Parathyroid adenoma (tissue), 2 donors: ENCODE data around the gene S100A7A.

ENCODE experiments used
- H2AFZ ChIP-seq: fragments of 300-600 bp; sonication (generic); one replicate; pipeline ENCODE4 v1.7.0; 2017; ENCODE audit warnings: antibody characterized with exemption, mild to moderate bottlenecking
- H3K27ac ChIP-seq: fragments of 300-600 bp; sonication (generic); one replicate; pipeline ENCODE4 v1.7.0; 2017
- H3K27me3 ChIP-seq: fragments of 300-600 bp; sonication (generic); one replicate; pipeline ENCODE4 v1.7.0; 2017; ENCODE audit warnings: low read length; ENCODE audit not compliant: control insufficient read depth, insufficient read depth
- H3K36me3 ChIP-seq: fragments of 300-600 bp; sonication (generic); one replicate; pipeline ENCODE4 v1.7.0; 2017; ENCODE audit warnings: low read length; ENCODE audit not compliant: control insufficient read depth, insufficient read depth
- H3K4me1 ChIP-seq: fragments of 300-600 bp; sonication (generic); one replicate; pipeline ENCODE4 v1.7.0; 2017; ENCODE audit warnings: control low read depth
- H3K4me2 ChIP-seq: fragments of 300-600 bp; sonication (generic); one replicate; pipeline ENCODE4 v1.7.0; 2017; ENCODE audit warnings: low read length
- H3K4me3 ChIP-seq: fragments of 300-600 bp; sonication (generic); one replicate; pipeline ENCODE4 v1.7.0; 2017; ENCODE audit warnings: low read depth, low read length
- H3K79me2 ChIP-seq: fragments of 300-600 bp; sonication (generic); one replicate; pipeline ENCODE4 v1.7.0; 2017; ENCODE audit warnings: control low read depth
- H3K9ac ChIP-seq: fragments of 300-600 bp; sonication (generic); one replicate; pipeline ENCODE4 v1.7.0; 2017; ENCODE audit warnings: mild to moderate bottlenecking
- H3K9me3 ChIP-seq: fragments of 300-600 bp; sonication (generic); one replicate; pipeline ENCODE4 v1.7.0; 2017; ENCODE audit warnings: low read length; ENCODE audit not compliant: control insufficient read depth
- TF ChIP-seq, protein P1 (sequence below): fragments of 300-600 bp; sonication (generic); IDR thresholded peaks from one replicate; pipeline ENCODE4 v1.7.0; 2017; ENCODE audit warnings: antibody characterized with exemption, mild to moderate bottlenecking
- donor health status: primary hyperparathyroidism.

Gene S100A7A

DNA sequence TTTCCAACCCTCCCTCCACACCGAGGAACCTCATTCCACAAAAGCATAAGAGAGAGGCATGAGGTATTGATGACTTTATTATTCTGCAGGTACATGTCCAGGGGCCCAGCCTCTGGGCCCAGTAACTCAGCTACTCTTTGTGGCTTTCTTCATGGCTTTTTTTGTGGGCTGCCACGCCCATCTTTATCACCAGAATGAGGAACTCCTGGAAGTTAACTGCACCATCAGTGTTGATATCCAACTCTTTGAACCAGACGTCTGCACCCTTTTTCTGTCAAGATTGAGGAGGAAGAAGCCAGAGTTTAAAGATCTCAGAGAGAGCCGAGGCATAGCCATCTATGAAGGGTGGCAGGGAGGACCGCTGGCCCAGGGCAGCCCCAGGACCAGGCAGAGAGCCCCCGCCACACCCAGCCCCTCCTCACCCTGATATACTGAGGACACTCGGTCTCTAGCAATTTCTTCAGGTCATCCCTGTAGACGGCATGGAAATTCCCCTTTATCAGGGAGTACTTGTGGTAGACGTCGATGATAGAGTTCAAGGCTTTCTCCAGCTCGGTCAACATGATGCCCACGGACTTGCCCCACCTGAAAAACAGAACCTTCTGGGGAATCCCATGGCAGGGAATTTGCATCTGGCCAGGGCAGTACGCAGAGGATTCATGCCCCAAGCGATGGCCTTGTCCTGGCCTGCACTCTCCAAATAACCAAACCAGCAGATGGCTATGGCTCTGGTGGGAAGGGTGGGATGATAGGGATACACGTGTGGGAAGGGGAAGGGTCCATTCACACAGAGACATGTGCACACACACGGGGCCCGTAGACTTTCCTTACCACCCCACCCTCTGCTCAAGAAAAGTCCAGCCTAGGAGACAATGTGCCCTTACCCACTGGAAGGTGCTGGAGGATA lies 26.1 kb upstream of the S100A7A start:
- H3K4me3 ChIP-seq: no peak overlapping the region
- H3K27ac ChIP-seq: no peak overlapping the region
- no peaks in the 10 kb centered on the region for H3K4me1 ChIP-seq
- H3K27me3 ChIP-seq: no peaks in the 10 kb centered on the region
- no peak overlapping the region for H2AFZ ChIP-seq
- TF ChIP-seq, protein P1, sequence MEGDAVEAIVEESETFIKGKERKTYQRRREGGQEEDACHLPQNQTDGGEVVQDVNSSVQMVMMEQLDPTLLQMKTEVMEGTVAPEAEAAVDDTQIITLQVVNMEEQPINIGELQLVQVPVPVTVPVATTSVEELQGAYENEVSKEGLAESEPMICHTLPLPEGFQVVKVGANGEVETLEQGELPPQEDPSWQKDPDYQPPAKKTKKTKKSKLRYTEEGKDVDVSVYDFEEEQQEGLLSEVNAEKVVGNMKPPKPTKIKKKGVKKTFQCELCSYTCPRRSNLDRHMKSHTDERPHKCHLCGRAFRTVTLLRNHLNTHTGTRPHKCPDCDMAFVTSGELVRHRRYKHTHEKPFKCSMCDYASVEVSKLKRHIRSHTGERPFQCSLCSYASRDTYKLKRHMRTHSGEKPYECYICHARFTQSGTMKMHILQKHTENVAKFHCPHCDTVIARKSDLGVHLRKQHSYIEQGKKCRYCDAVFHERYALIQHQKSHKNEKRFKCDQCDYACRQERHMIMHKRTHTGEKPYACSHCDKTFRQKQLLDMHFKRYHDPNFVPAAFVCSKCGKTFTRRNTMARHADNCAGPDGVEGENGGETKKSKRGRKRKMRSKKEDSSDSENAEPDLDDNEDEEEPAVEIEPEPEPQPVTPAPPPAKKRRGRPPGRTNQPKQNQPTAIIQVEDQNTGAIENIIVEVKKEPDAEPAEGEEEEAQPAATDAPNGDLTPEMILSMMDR: no peak
- no peaks in the 10 kb centered on the region for H3K9me3 ChIP-seq
- no peak overlapping the region for H3K9ac ChIP-seq
- H3K4me2 ChIP-seq: no peak overlapping the region
- no peaks in the 10 kb centered on the region for H3K79me2 ChIP-seq
- no peaks in the 10 kb centered on the region for H3K36me3 ChIP-seq

DNA sequence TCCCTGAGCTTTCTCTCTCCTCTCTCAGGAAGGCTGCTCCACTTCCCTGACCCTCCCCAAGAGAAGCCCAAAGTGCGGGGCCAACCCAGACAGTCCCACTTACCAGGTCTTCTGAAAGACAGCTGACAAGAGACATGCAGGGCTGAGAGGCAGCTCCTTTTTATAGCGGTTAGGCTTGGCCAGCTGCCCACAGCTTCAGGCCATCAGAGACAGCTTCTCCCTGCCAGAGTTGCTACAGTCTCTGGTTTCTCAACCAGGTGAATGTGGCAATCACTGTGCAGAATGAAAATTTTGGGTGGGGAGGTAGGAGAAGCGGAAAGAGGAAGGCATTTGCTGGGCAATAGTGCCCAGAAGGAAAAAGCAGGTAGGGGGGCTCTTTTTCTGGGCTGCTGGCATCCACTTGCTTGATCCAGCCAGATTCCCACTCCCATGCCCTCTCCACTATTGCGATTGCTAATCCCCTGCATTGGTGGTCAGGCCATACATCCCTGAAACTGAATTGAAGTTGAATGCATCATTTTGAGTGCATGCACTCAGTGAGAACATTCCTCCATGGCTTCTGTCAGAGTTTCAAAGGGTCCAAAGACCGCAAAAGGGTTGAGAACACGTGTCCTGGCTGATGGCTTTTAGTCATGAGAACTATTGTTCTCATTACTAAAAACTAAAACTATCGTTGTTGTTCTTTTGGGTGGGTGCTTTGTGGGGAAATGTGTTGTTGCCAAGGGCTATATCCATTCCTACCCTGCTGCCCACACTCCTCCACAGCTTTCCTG lies 25.2 kb upstream of the S100A7A start, which contains the start of gene S100A8:
Gene S100A8 (minus strand): TSS at position 136 of the 773 bp plus-strand sequence. CDS start 538 bp downstream, outside the sequence.
- no peak within 1 kb of the TSS for H3K27ac ChIP-seq
- H3K4me1 ChIP-seq: no peaks in the 10 kb centered on the region
- H3K9me3 ChIP-seq: no peaks in the 10 kb centered on the region
- no peaks in the 10 kb centered on the region for H3K27me3 ChIP-seq
- no peak within 1 kb of the TSS for H3K9ac ChIP-seq
- TF ChIP-seq, protein P1: no peak
- H3K79me2 ChIP-seq: no peaks in the 10 kb centered on the region
- no peaks in the 10 kb centered on the region for H3K36me3 ChIP-seq
- H2AFZ ChIP-seq: no peak within 1 kb of the TSS
- no peak within 1 kb of the TSS for H3K4me3 ChIP-seq
- H3K4me2 ChIP-seq: no peak within 1 kb of the TSS

DNA sequence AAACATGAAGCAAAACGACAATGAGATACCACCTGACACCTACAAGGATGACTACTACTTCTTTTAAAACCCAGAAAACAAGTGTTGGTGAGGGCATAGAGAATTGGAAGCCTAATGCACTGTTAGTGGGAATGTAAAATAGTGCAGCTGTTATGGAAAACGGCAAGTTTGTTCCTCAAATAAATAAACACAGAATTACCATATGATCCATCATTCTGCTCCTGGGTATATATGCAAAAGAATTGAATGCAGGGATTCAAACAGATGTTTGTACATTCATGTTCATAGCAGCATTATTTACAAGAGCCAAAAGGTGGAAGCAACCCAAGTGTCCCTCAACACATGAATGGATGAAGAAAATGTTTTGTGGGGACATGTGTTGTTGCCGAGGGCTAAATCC lies 24.1 kb upstream of the S100A7A start:
- no peaks in the 10 kb centered on the region for H3K4me1 ChIP-seq
- TF ChIP-seq, protein P1: no peak
- no peaks in the 10 kb centered on the region for H3K9me3 ChIP-seq
- H3K4me3 ChIP-seq: no peak overlapping the region
- no peak overlapping the region for H2AFZ ChIP-seq
- no peaks in the 10 kb centered on the region for H3K79me2 ChIP-seq
- no peak overlapping the region for H3K4me2 ChIP-seq
- no peak overlapping the region for H3K27ac ChIP-seq
- no peaks in the 10 kb centered on the region for H3K27me3 ChIP-seq
- H3K9ac ChIP-seq: no peak overlapping the region
- no peaks in the 10 kb centered on the region for H3K36me3 ChIP-seq

DNA sequence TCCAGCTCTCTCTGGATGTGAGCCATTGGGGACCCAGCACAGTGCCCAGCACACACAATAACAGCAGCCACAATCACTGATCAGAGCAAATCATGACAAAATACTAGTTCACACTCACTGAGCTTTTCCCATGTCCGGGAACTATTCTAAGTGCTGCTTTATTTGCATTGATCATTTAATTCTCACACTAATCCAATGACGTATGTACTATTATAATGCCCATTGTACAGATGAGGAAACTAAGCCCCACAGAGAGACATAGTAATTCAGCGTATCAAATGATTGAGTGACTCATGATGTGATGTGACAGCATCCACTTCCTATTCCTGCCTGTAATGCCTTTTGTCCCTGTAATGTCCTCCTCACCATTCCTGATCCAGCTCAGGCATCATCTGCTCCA lies 23.5 kb upstream of the S100A7A start:
- H2AFZ ChIP-seq: no peak overlapping the region
- no peaks in the 10 kb centered on the region for H3K9me3 ChIP-seq
- no peak overlapping the region for H3K4me2 ChIP-seq
- no peak overlapping the region for H3K27ac ChIP-seq
- no peaks in the 10 kb centered on the region for H3K79me2 ChIP-seq
- H3K36me3 ChIP-seq: no peaks in the 10 kb centered on the region
- no peak overlapping the region for H3K4me3 ChIP-seq
- H3K9ac ChIP-seq: no peak overlapping the region
- TF ChIP-seq, protein P1: no peak
- no peaks in the 10 kb centered on the region for H3K4me1 ChIP-seq
- H3K27me3 ChIP-seq: no peaks in the 10 kb centered on the region
